ENCODE measurements around the gene TEX47. TPM values are rescaled to one million over a fixed set of nuclear protein-coding genes. Genes with fewer than 3 reads are reported as not detected.

Gene TEX47
- total RNA-seq, 4 donors from 2014 or later: not detected

DNA sequence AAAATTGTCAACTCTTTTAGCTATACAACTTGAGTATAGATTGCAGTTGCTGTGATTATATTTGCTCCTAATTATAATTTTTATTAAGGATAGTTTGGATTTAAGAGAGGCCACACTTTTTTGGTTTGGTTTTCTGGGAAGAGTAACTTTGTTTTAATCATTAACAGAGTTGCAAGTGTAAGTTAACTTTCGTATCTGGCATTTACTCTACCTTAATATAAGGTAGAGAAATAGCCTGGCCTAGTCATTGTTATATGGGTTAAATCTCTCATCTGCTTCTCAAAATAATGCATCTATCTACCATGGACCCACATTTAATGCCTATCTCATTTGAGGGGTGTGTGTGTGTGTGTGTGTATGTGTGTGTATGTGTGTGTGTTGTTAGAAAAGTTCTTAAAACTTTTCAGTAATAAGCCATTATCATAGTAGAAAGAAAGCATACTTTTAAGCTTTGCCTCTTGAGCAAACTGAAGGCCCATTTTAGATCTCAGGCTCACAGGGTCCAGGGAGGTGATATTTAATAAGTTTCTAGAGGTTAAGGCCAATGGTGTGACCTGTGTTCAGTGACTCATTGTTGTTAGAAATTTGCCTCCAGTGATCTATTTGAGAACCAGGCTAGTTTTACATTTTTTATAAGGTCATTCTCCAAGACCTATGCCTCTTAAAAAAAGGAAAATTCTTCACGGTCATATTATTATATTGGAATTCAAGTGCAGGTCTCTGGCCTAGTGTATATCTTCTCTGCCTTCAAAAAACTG, 10.9 kb upstream of the TEX47 start:
- no peak overlapping the region for H3K4me3 ChIP-seq (ENCODE audit: low read depth, poor library complexity, severe bottlenecking)
- intact Hi-C loops (cut with DNase I; ENCODE audit: low total_unique reads): no loop called here
- no peak for TF ChIP-seq POLR2A (IDR thresholded peaks at IDR 0.05)
- 91 to 93% methylated on average over 2 of the region's 2 CpGs for WGBS, 2 donors
- DNase-seq (ENCODE audit: low spot score in 2 of 2): no peak

DNA sequence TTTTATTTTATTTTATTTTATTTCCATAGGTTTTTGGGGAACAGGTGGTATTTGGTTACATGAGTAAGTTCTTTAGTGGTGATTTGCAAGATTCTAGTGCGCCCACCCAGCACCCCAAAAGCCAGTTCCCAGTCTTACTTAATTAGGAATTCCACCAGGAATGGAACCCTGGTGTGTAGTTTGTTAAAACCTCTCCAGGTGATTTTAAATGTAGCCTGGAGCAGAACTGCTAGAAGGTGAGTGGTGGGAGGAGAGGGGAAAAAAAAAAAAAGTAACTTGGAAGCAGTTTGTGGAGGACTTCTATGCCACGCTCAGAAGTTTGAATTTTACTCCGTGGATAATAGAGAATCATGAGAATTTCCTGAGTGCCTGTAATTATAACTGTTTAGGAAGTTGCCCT, 5.5 kb upstream of the TEX47 start:
- 40 to 45% methylated on average over 3 of the region's 3 CpGs for WGBS, 2 donors
- no peak for DNase-seq (ENCODE audit: low spot score in 2 of 2)
- no peak overlapping the region for H3K4me3 ChIP-seq (ENCODE audit: low read depth, poor library complexity, severe bottlenecking)
- TF ChIP-seq, protein P1, sequence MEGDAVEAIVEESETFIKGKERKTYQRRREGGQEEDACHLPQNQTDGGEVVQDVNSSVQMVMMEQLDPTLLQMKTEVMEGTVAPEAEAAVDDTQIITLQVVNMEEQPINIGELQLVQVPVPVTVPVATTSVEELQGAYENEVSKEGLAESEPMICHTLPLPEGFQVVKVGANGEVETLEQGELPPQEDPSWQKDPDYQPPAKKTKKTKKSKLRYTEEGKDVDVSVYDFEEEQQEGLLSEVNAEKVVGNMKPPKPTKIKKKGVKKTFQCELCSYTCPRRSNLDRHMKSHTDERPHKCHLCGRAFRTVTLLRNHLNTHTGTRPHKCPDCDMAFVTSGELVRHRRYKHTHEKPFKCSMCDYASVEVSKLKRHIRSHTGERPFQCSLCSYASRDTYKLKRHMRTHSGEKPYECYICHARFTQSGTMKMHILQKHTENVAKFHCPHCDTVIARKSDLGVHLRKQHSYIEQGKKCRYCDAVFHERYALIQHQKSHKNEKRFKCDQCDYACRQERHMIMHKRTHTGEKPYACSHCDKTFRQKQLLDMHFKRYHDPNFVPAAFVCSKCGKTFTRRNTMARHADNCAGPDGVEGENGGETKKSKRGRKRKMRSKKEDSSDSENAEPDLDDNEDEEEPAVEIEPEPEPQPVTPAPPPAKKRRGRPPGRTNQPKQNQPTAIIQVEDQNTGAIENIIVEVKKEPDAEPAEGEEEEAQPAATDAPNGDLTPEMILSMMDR (IDR thresholded peaks at IDR 0.05): no peak
- TF ChIP-seq POLR2A (IDR thresholded peaks at IDR 0.05): no peak
- intact Hi-C loops (cut with DNase I; ENCODE audit: low total_unique reads): no loop called here

DNA sequence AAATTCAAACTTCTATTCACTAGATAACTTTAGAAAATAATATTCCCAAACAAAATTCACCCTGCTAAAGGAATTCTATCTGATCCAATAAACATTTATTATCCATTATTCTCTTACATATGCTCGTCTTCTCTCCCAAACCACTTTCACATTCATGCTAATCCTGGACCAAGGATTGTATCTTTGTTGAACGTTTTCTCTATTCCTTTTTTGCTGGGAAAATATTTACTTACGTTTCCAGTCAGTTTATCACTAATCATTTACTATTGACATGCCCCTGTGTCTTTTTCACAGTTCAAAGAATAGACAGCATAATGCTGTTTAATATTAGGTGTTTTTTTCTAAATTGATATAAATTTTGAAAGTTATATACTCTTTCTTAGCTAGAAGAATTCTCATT, 3.2 kb downstream of the TEX47 start:
- no peak for DNase-seq (ENCODE audit: low spot score in 2 of 2)
- TF ChIP-seq POLR2A (IDR thresholded peaks at IDR 0.05): no peak
- TF ChIP-seq, protein P1 (IDR thresholded peaks at IDR 0.05): no peak
- intact Hi-C loops (cut with DNase I; ENCODE audit: low total_unique reads): no loop called here
- H3K4me3 ChIP-seq (ENCODE audit: low read depth, poor library complexity, severe bottlenecking): no peak overlapping the region
- WGBS, 2 donors: 74% methylated on average over 3 of the region's 3 CpGs

DNA sequence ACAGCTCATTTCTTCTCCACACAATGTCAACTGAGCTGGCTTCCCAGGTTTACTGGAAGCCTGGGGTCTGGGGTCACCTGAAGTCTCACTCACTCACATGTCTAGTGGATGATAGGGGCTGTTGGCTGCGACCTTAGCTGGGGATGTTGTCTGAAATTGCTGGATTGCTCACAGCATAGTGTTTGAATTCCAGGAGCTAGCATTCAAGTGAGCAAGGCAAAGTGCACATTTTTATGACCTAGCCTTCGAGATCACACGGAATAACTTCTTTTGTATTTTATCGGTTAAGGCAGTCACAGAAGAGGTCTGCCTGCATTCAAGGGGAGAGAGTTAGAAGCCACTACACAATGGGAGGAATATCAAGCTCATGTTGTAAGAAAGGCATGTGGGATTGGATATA, 3.6 kb downstream of the TEX47 start:
- intact Hi-C loops (cut with DNase I; ENCODE audit: low total_unique reads): no loop called here
- 70 to 84% methylated on average over 4 of the region's 4 CpGs for WGBS, 2 donors

DNA sequence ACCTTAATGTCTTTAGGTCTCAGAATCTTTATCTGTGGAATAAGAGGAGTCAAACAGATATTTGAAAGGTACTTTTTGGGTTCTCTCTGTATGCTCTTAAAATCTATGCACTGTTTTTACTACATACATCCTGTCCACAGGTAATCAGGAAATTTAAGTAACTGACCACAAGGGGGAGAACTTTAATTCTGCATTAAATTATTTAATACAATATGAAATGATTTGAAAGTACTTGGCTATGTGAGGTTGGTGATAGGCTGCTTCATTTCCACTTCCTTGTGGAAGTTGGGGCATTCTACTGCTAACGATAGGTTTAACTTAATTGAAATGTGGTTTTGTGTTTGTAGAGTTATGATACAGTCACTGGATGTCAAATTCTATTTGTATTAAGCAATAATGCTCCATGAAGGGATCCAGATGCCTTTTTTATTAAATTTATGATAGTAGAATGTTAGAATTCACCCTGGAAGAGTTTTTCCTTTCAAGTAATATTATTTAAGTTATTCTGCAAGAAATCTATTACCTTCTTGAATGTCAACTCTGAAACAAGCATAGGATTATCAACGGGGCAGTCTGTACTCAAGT, 6.0 kb downstream of the TEX47 start:
- WGBS, 2 donors: 61 to 63% methylated on average over 2 of the region's 2 CpGs
- no peak for DNase-seq (ENCODE audit: low spot score in 2 of 2)
- TF ChIP-seq, protein P1 (IDR thresholded peaks at IDR 0.05): no peak
- TF ChIP-seq POLR2A (IDR thresholded peaks at IDR 0.05): no peak
- H3K4me3 ChIP-seq (ENCODE audit: low read depth, poor library complexity, severe bottlenecking): no peak overlapping the region
- intact Hi-C loops (cut with DNase I; ENCODE audit: low total_unique reads): no loop called here

More for the DNA sequence above, 3.6 kb downstream of the TEX47 start:
- no peak for DNase-seq (ENCODE audit: low spot score in 2 of 2)
- no peak overlapping the region for H3K4me3 ChIP-seq (ENCODE audit: low read depth, poor library complexity, severe bottlenecking)
- TF ChIP-seq POLR2A (IDR thresholded peaks at IDR 0.05): no peak
- TF ChIP-seq, protein P1 (IDR thresholded peaks at IDR 0.05): no peak

DNA sequence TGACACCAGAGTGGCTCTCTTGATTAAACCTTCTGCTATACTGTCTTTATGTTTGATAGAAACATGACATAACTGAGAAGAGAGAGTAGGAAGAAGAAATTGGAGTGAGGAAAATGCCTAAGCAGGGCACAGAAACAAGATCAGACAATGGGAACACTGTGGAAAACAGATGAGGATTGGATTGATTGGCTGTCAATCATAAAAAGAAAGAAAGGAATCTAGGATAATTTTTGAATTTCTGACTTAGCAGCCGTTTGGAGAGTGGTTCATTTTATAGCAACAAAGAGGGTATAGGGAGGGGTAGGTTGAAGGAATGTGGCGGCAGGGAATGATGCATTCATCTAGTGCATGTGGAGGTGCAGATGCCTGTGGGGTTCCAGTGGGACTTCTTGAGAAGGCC, 7.8 kb downstream of the TEX47 start:
- WGBS, 2 donors: 61 to 66% methylated on average over 2 of the region's 2 CpGs
- DNase-seq (ENCODE audit: low spot score in 2 of 2): no peak
- intact Hi-C loops (cut with DNase I; ENCODE audit: low total_unique reads): no loop called here

More for the DNA sequence above, 7.8 kb downstream of the TEX47 start:
- no peak overlapping the region for H3K4me3 ChIP-seq (ENCODE audit: low read depth, poor library complexity, severe bottlenecking)
- TF ChIP-seq POLR2A (IDR thresholded peaks at IDR 0.05): no peak
- TF ChIP-seq, protein P1 (IDR thresholded peaks at IDR 0.05): no peak

Measured in lower leg skin (tissue), 4 donors.